ENCODE results near the gene LZTR1.
"Not testable (repeated sequence)": the region's sequence is repeated elsewhere in the genome, so short reads cannot be mapped to it uniquely, and the experiment has no call there.

Gene LZTR1

GRCh38 chr22:20998411-20999336 lies 16.6 kb downstream of the LZTR1 start:
- FAIRE-seq, result no peak

- no peak for FAIRE-seq
These were observed 17.5 kb downstream of the LZTR1 start for GRCh38 chr22:20999350-21000206.

GRCh38 chr22:21000207-21000986 lies 18.3 kb downstream of the LZTR1 start:
- no peak for FAIRE-seq

GRCh38 chr22:21000987-21001600 lies 19.0 kb downstream of the LZTR1 start:
- FAIRE-seq, result no peak

GRCh38 chr22:21001601-21002325 lies 19.7 kb downstream of the LZTR1 start, which contains the start of gene THAP7:
THAP7 (minus strand) TSS chr22:21002118; CDS start chr22:21001911, 207 bp downstream.
- no peak for FAIRE-seq

GRCh38 chr22:21003782-21004181 lies 21.7 kb downstream of the LZTR1 start:
- no peak for FAIRE-seq

GRCh38 chr22:21009208-21009607 lies 27.1 kb downstream of the LZTR1 start:
- FAIRE-seq, result not testable (repeated sequence)

GRCh38 chr22:21009638-21010425 lies 27.7 kb downstream of the LZTR1 start:
- no peak for FAIRE-seq

GRCh38 chr22:21010426-21011113 lies 28.5 kb downstream of the LZTR1 start:
- FAIRE-seq, result no peak

- no peak for FAIRE-seq
These were observed 30.6 kb downstream of the LZTR1 start for GRCh38 chr22:21012446-21013407.

- FAIRE-seq, result no peak
These were observed 31.6 kb downstream of the LZTR1 start for GRCh38 chr22:21013657-21014201.

GRCh38 chr22:21014202-21014725 lies 32.2 kb downstream of the LZTR1 start:
- peak; percentile 88 for FAIRE-seq

- FAIRE-seq, result no peak
These were observed 32.8 kb downstream of the LZTR1 start, which contains the start of gene P2RX6 for GRCh38 chr22:21014726-21015465. P2RX6 (plus strand) TSS chr22:21015165; CDS start chr22:21015175, 10 bp downstream.

GRCh38 chr22:21015466-21016006 lies 33.4 kb downstream of the LZTR1 start:
- FAIRE-seq, result no peak

GRCh38 chr22:21016644-21017420 lies 34.7 kb downstream of the LZTR1 start:
- FAIRE-seq, result no peak

- FAIRE-seq, result no peak
These were observed 36.2 kb downstream of the LZTR1 start for GRCh38 chr22:21018314-21018713.
